DND-41 (cell line): ENCODE data around the gene LRRC56.

Source experiments
- CTCF ChIP-seq: IDR thresholded peaks from 2 replicates; pipeline ENCODE4 v1.5.1; 2012; ENCODE audit warnings: borderline replicate concordance, low read length, moderate library complexity, mild to moderate bottlenecking; ENCODE audit not compliant: poor library complexity, severe bottlenecking; ENCODE audit errors: extremely low read depth
- EZH2 ChIP-seq: IDR thresholded peaks from 3 replicates; pipeline ENCODE4 v1.6.1; 2012; ENCODE audit warnings: borderline replicate concordance, low read depth, mild to moderate bottlenecking, moderate library complexity, low read length, inconsistent platforms; ENCODE audit not compliant: severe bottlenecking

- TF ChIP-seq CTCF (no peak), EZH2 (no peak)
Measured at GRCh38 chr11:512761-513595, 24.3 kb upstream of the LRRC56 start.
